SU-DHL-6 (cell line): ENCODE measurements around the gene KNDC1.

Experiments
- CTCF ChIP-seq: fragments of 200-600 bp; sonication (generic); IDR thresholded peaks from one replicate; pipeline ENCODE4 v1.5.1; 2017; ENCODE audit warnings: antibody characterized with exemption, mild to moderate bottlenecking, low read length, moderate library complexity; ENCODE audit not compliant: insufficient read depth, poor library complexity, severe bottlenecking
- EZH2phosphoT487 ChIP-seq: fragments of 200-600 bp; sonication (generic), shearing (Covaris generic); conservative IDR thresholded peaks from 2 replicates; pipeline ENCODE4 v1.6.1; 2018; ENCODE audit warnings: mild to moderate bottlenecking, antibody characterized with exemption, low read length, moderate library complexity, mixed read lengths

- TF ChIP-seq CTCF (no peak), EZH2phosphoT487 (no peak)
Measured at GRCh38 chr10:133229265-133230043, 69.4 kb downstream of the KNDC1 start.
